GM12878 (cell line): Measurements from ENCODE around the gene IFNGR2. TPM values are rescaled to one million over a fixed set of nuclear protein-coding genes. Genes with fewer than 3 reads are reported as not detected.

Experiments
- ATAC-seq: fragments of 200-7000 bp; cut with Tn5 transposase; 3 replicates; pipeline ENCODE4 v1.9.1; 2020; ENCODE audit warnings: mild to moderate bottlenecking, moderate library complexity
- BruUV-seq: library from RNA; stranded (reverse); fragments of 400-500 nt; replicated peaks from 2 replicates; lab custom pipeline; 2021; lab: Mats Ljungman, UMichigan
- CTCF ChIA-PET: fragments of 300-600 bp; sonication (Branson Sonifier 250); formaldehyde crosslinking; extraction: SDS; loops from one replicate; lab custom pipeline; 2021; ENCODE audit warnings: inconsistent platforms; lab: Yijun Ruan, JAX
- POLR2A ChIA-PET: fragments of 350-600 bp; formaldehyde crosslinking; extraction: SDS; loops from one replicate; lab custom pipeline; 2021; ENCODE audit warnings: inconsistent platforms; lab: Charles Lee
- RAD21 ChIA-PET: fragments of 300-600 bp; sonication (Branson Sonifier 250); formaldehyde crosslinking; loops from one replicate; lab custom pipeline; 2023; ENCODE audit warnings: antibody characterized with exemption; ENCODE audit not compliant: unreplicated experiment; lab: Charles Lee
- SMC1A ChIA-PET: fragments of 300-600 bp; sonication (Branson Sonifier 250); formaldehyde crosslinking; loops from one replicate; lab custom pipeline; 2023; ENCODE audit not compliant: unreplicated experiment, uncharacterized antibody; lab: Charles Lee
- DNase-seq: peaks from one replicate; pipeline ENCODE4 v3.0.0-alpha.2; 2011; ENCODE audit warnings: low read depth, low spot score
- FAIRE-seq: peaks from 3 replicates; lab custom pipeline; 2011; peaks lifted over from hg19 to GRCh38; lab: Jason Lieb, UNC
- H2AFZ ChIP-seq: 2 replicates; pipeline ENCODE4 v1.6.0; 2011; ENCODE audit warnings: low read depth, low read length, control low read depth; ENCODE audit not compliant: control insufficient read depth
- H3K27ac ChIP-seq: 2 replicates; pipeline ENCODE4 v1.5.1; 2011; ENCODE audit warnings: control low read depth; ENCODE audit not compliant: control insufficient read depth, insufficient read depth
- H3K27me3 ChIP-seq, 2 experiments: replicated peaks in 1 of 2; 2 replicates each; pipeline versions ENCODE4 v1.6.0 to v1.6.1; 2011; ENCODE audit warnings: low read length in 1 of 2; ENCODE audit not compliant: control insufficient read depth in 2 of 2, insufficient read depth in 2 of 2
- H3K36me3 ChIP-seq, 2 experiments: 2 replicates each; pipeline ENCODE4 v1.5.1; 2011; ENCODE audit warnings: low read length in 1 of 2; ENCODE audit not compliant: control insufficient read depth in 2 of 2, insufficient read depth in 2 of 2
- H3K4me1 ChIP-seq: 2 replicates; pipeline ENCODE4 v1.6.1; 2011; ENCODE audit warnings: mild to moderate bottlenecking, low read length, moderate library complexity, mixed read lengths; ENCODE audit not compliant: control insufficient read depth, insufficient read depth
- H3K4me2 ChIP-seq: 2 replicates; pipeline ENCODE4 v1.6.0; 2011; ENCODE audit warnings: control low read depth; ENCODE audit not compliant: control insufficient read depth, insufficient read depth
- H3K4me3 ChIP-seq: fragments of 200-600 bp; sonication (generic); 2 replicates; pipeline ENCODE4 v1.5.1; 2016
- H3K79me2 ChIP-seq: 2 replicates; pipeline ENCODE4 v1.6.0; 2011; ENCODE audit warnings: low read length; ENCODE audit not compliant: control insufficient read depth, insufficient read depth
- H3K9ac ChIP-seq: 2 replicates; pipeline ENCODE4 v1.8.0; 2011; ENCODE audit warnings: low read length, control low read depth, mixed read lengths; ENCODE audit not compliant: control insufficient read depth, insufficient read depth
- H3K9me3 ChIP-seq: replicated peaks from 3 replicates; pipeline ENCODE4 v1.5.1; 2011; ENCODE audit warnings: mild to moderate bottlenecking, low read length; ENCODE audit not compliant: control insufficient read depth, insufficient read depth
- H4K20me1 ChIP-seq: 2 replicates; pipeline ENCODE4 v1.6.0; 2011; ENCODE audit not compliant: control insufficient read depth, insufficient read depth
- CHD4 ChIP-seq: fragments of 200-600 bp; sonication (generic); IDR thresholded peaks from 2 replicates; pipeline ENCODE4 v1.6.1; 2016; ENCODE audit warnings: mild to moderate bottlenecking
- JUNB ChIP-seq: IDR thresholded peaks from 2 replicates; pipeline ENCODE4 v1.6.1; 2016; ENCODE audit warnings: antibody characterized with exemption, mild to moderate bottlenecking
- MEF2B ChIP-seq: fragments of 450-650 bp; IDR thresholded peaks from 2 replicates; pipeline ENCODE4 v1.6.1; 2018; ENCODE audit warnings: mild to moderate bottlenecking, moderate library complexity; ENCODE audit not compliant: partially characterized antibody, poor library complexity, severe bottlenecking
- SREBF1 ChIP-seq: IDR thresholded peaks from 2 replicates; pipeline ENCODE4 v1.6.1; 2012; ENCODE audit warnings: mild to moderate bottlenecking, low read length
- STAT1 ChIP-seq: fragments of 450-650 bp; conservative IDR thresholded peaks from 2 replicates; pipeline ENCODE4 v1.6.1; 2014; ENCODE audit warnings: antibody characterized with exemption, mild to moderate bottlenecking
- TAF1 ChIP-seq: IDR thresholded peaks from 2 replicates; pipeline ENCODE4 v1.6.1; 2011; ENCODE audit warnings: mild to moderate bottlenecking, low read depth, low read length, borderline replicate concordance
- ZZZ3 ChIP-seq: IDR thresholded peaks from 2 replicates; pipeline ENCODE4 v1.6.1; 2011; ENCODE audit warnings: low read depth; ENCODE audit not compliant: control insufficient read depth, insufficient read length
- WGBS: methylation state at CpG from one replicate; pipeline ENCODE4 v1.1.6; 2016; ENCODE audit warnings: low lambda C conversion rate; ENCODE audit not compliant: insufficient replicate concordance, insufficient coverage; ENCODE audit errors: missing lambda C conversion rate; 5-methylcytosine and 5-hydroxymethylcytosine counted together
- in situ Hi-C: fragments of 300-500 bp; cut with MboI; formaldehyde crosslinking; loops from 9 replicates; pipeline ENCODE4 v1.14.3; 2018; ENCODE audit warnings: mixed read lengths
- intact Hi-C: fragments of 100-400 bp; cut with micrococcal nuclease; formaldehyde crosslinking; loops from one replicate; pipeline ENCODE4 v1.14.2; 2022; ENCODE audit not compliant: unreplicated experiment
- polyA plus RNA-seq, 11 experiments: library from polyadenylated mRNA; depleted of rRNA in 4 of 11; unstranded in 6 of 11; stranded (reverse) in 5 of 11; fragments of >200 nt; fragmentation: Nextera tagmentation in 4 of 11; fragmentation: Illumina TruSeq in 1 of 11; extraction: Ambion mirVana in 4 of 11; extraction: Trizol in 1 of 11; gene quantifications; 1 replicate in 1 of 11; 2 replicates in 10 of 11; pipeline versions ENCODE4 v1.2.1 to v1.2.3, GENCODE V29; 2011 to 2016; ENCODE audit warnings: inconsistent platforms in 2 of 11, missing spikeins in 2 of 11, low read depth in 1 of 11
- total RNA-seq, 4 experiments: library from RNA; depleted of rRNA in 3 of 4; stranded (reverse); fragments of >200 nt in 3 of 4; fragmentation: Illumina TruSeq in 1 of 4; extraction: Trizol in 1 of 4; gene quantifications; 2 replicates each; pipeline versions ENCODE4 v1.2.1 to v1.2.3, GENCODE V29; 2013 to 2021

IFNGR2 gene
- total and polyA plus RNA-seq, 10 of the 15 experiments (the other 5 are each of a cell fraction or from before 2014, with no cell fraction given) = 23.6 to 98.8 (median 77.0) TPM

DNA sequence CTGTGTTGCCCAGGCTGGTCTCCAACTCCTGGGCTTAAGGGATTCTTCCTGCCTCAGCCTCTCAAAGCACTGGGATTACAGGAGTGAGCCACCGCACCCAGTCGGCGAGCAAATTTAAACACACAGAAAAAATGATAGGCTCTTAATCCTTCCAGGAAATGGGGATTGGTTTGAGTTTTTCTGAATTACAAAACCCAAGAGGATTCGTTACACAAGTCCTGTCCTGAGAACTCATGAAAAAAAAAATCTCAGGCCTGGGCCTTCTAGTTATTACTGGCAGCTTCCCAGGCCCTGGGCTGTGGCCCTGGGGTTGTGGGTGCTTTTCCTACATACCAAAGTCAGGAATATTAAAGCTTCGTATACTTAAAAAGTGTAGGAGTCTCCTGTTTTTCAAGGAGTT lies 6.3 kb upstream of the IFNGR2 start:
- no peaks in the 10 kb centered on the region for H3K36me3 ChIP-seq
- no peak for ATAC-seq
- no peaks in the 10 kb centered on the region for H4K20me1 ChIP-seq
- H3K4me3 ChIP-seq = no peak overlapping the region
- H3K9ac ChIP-seq = no peak overlapping the region
- 91% methylated on average over 5 of the region's 5 CpGs for WGBS
- no peak for TF ChIP-seq TAF1
- peaks cover 16% of the 10 kb centered on the region for H3K4me1 ChIP-seq
- in situ Hi-C loops = no loop called here
- SMC1A ChIA-PET = interaction anchor here (1.7 to 2.8 kb wide), 3 partner anchors 9 to 12 kb away, joined by 5 to 13 read pairs (median 13); no protein-coding TSS in a partner anchor
- FAIRE-seq = no peak
- no peak for DNase-seq
- no peak overlapping the region for H3K27ac ChIP-seq
- RAD21 ChIA-PET = interaction anchor here (1.8 to 3.5 kb wide), 2 partner anchors 12 to 38 kb away, joined by 6 to 12 read pairs; no protein-coding TSS in a partner anchor
- no peaks in the 10 kb centered on the region for H3K9me3 ChIP-seq
- H3K4me2 ChIP-seq = no peak overlapping the region
- intact Hi-C loops = no loop called here
- no TSS peak for BruUV-seq
- no peak overlapping the region for H2AFZ ChIP-seq
- no peaks in the 10 kb centered on the region for H3K27me3 ChIP-seq
- POLR2A ChIA-PET = interaction anchor here (1.2 to 1.5 kb wide), 2 partner anchors 8 to 12 kb away, joined by 7 to 9 read pairs; no protein-coding TSS in a partner anchor
- H3K79me2 ChIP-seq = no peaks in the 10 kb centered on the region
- CTCF ChIA-PET = interaction anchor here (0.8 to 3.1 kb wide), 2 partner anchors 11 kb away, joined by 3 to 21 read pairs; no protein-coding TSS in a partner anchor

DNA sequence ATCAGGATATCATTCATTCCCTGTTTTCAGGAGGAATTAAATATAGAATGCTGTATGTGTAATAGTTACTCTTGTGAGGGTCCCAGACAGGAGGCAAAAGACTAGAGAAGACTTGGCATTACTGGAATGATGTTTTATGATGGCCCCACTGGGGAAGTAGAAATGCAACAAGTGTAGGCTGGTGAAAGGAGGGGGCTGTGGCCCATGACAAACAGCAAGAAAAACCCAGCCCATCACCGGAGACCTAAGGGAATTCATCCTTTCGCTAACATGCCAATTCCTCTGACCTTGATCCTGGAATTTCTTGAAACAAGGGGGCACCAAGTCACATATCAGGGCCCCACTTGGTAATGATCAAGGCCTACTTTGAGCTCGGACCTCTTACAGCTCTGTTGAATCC lies 5.5 kb upstream of the IFNGR2 start:
- H3K4me2 ChIP-seq = no peak overlapping the region
- ChIA-PET RAD21 (interaction anchor here (3.5 kb wide), 1 partner anchor 13 kb away, joined by 12 read pairs; no protein-coding TSS in a partner anchor), SMC1A (interaction anchor here (2.8 kb wide), 1 partner anchor 13 kb away, joined by 13 read pairs; no protein-coding TSS in a partner anchor), CTCF (interaction anchor here (0.7 to 0.8 kb wide), 2 partner anchors 11 to 201 kb away, joined by 3 read pairs; no protein-coding TSS in a partner anchor), POLR2A (interaction anchor here (1.0 to 1.5 kb wide), 2 partner anchors 9 to 13 kb away, joined by 4 to 7 read pairs; no protein-coding TSS in a partner anchor)
- no peak for ATAC-seq
- no peak overlapping the region for H3K9ac ChIP-seq
- in situ Hi-C loops = no loop called here
- peaks cover 22% of the 10 kb centered on the region for H3K4me1 ChIP-seq
- DNase-seq = no peak
- WGBS = 97% methylated on average over 3 of the region's 3 CpGs
- no peaks in the 10 kb centered on the region for H3K79me2 ChIP-seq
- no peaks in the 10 kb centered on the region for H3K9me3 ChIP-seq
- no peak overlapping the region for H2AFZ ChIP-seq
- BruUV-seq = no TSS peak
- H3K4me3 ChIP-seq = no peak overlapping the region
- no peaks in the 10 kb centered on the region for H3K36me3 ChIP-seq
- FAIRE-seq = no peak
- TF ChIP-seq SREBF1 (no peak), CHD4 (no peak), JUNB (no peak), STAT1 (no peak), ZZZ3 (no peak), MEF2B (no peak)
- H4K20me1 ChIP-seq = no peaks in the 10 kb centered on the region
- no peak overlapping the region for H3K27ac ChIP-seq
- intact Hi-C loops = no loop called here
- H3K27me3 ChIP-seq = no peaks in the 10 kb centered on the region
